DOHH2 (cell line): Measurements from ENCODE around the gene SQSTM1.

ENCODE experiments used
- H3F3A ChIP-seq: fragments of 200-600 bp; sonication (generic), shearing (Covaris generic); 2 replicates; pipeline ENCODE4 v1.6.0; 2016; ENCODE audit warnings: antibody characterized with exemption, mild to moderate bottlenecking; ENCODE audit not compliant: control insufficient read depth, insufficient read depth
- H3K27ac ChIP-seq: fragments of 200-600 bp; sonication (generic); 2 replicates; pipeline ENCODE4 v1.5.1; 2014; ENCODE audit warnings: low read depth, mild to moderate bottlenecking, low read length, moderate library complexity
- H3K27me3 ChIP-seq: fragments of 200-600 bp; sonication (generic); 2 replicates; pipeline ENCODE4 v1.6.1; 2014; ENCODE audit warnings: mild to moderate bottlenecking, low read length, mixed read lengths; ENCODE audit not compliant: control insufficient read depth
- H3K36me3 ChIP-seq: fragments of 200-600 bp; sonication (generic); 2 replicates; pipeline ENCODE4 v1.6.1; 2014; ENCODE audit warnings: mild to moderate bottlenecking, low read length, moderate library complexity, mixed read lengths; ENCODE audit not compliant: control insufficient read depth
- H3K4me1 ChIP-seq: fragments of 200-600 bp; sonication (generic); 2 replicates; pipeline ENCODE4 v1.6.1; 2014; ENCODE audit warnings: mild to moderate bottlenecking, low read length, mixed read lengths; ENCODE audit not compliant: control insufficient read depth
- H3K4me2 ChIP-seq: fragments of 200-600 bp; sonication (generic); 2 replicates; pipeline ENCODE4 v1.6.0; 2014; ENCODE audit warnings: mild to moderate bottlenecking, low read length, moderate library complexity
- H3K4me3 ChIP-seq: fragments of 200-600 bp; sonication (generic); 2 replicates; pipeline ENCODE4 v1.5.1; 2014; ENCODE audit warnings: mild to moderate bottlenecking, low read length, mixed read lengths
- H3K79me2 ChIP-seq: fragments of 200-600 bp; sonication (generic); 2 replicates; pipeline ENCODE4 v1.6.1; 2014; ENCODE audit warnings: mild to moderate bottlenecking, low read length, mixed read lengths; ENCODE audit not compliant: control insufficient read depth
- H3K9me2 ChIP-seq: fragments of 200-600 bp; sonication (generic); replicated peaks from 2 replicates; pipeline ENCODE4 v1.6.1; 2014; ENCODE audit warnings: mild to moderate bottlenecking, low read length, mixed read lengths; ENCODE audit not compliant: control insufficient read depth
- H3K9me3 ChIP-seq: fragments of 200-600 bp; sonication (generic); 2 replicates; pipeline ENCODE4 v1.6.1; 2014; ENCODE audit warnings: antibody characterized with exemption, low read length, mixed read lengths; ENCODE audit not compliant: control insufficient read depth, insufficient read depth
- H4K20me1 ChIP-seq: fragments of 200-600 bp; sonication (generic); 2 replicates; pipeline ENCODE4 v1.6.0; 2014; ENCODE audit warnings: low read depth, mild to moderate bottlenecking, antibody characterized with exemption, low read length, moderate library complexity; ENCODE audit not compliant: control insufficient read depth, insufficient read depth
- EZH2phosphoT487 ChIP-seq: fragments of 200-600 bp; sonication (generic); IDR thresholded peaks from 2 replicates; pipeline ENCODE4 v1.6.1; 2017; ENCODE audit warnings: borderline replicate concordance, mild to moderate bottlenecking, antibody characterized with exemption, low read length, moderate library complexity, mixed read lengths
- TF ChIP-seq, protein P1 (sequence below): fragments of 200-600 bp; sonication (generic); IDR thresholded peaks from one replicate; pipeline ENCODE4 v1.5.1; 2014; ENCODE audit warnings: antibody characterized with exemption, mild to moderate bottlenecking, low read depth, low read length; ENCODE audit not compliant: poor library complexity, severe bottlenecking

SQSTM1 gene

DNA sequence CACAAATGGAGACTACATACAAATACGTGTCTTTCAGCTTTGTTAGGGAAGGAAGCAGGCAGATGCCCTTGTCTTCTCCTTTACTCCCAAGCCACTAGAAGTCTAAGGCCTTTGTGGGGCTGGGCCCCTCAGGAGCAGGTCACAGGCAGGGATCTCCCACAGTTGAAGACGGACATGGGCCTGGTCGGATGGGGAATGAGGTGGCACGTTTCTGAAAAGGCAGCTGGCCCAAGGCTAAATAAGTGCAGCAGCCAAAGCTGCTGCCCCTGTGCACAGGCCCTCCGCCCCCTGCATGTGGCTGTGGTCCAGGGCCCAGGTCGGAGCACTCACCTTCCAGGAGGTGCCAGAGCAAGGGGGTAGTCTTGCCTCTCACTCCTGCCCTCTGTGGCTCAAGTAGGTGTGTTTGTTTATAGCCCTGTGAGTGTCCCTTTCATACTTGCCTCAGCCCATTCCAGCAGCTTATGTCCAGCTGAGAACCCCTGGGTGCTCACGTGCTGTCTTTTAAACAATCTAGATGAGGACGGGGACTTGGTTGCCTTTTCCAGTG lies 1.8 kb downstream of the SQSTM1 start:
- Histone ChIP-seq H3F3A (peaks cover 8% of the 10 kb centered on the region; the same call in 1 of the 2 replicates), H3K9me3 (no peaks in the 10 kb centered on the region), H3K27ac (no peak overlapping the region), H3K79me2 (peaks cover 27% of the 10 kb centered on the region), H3K4me3 (peak overlapping the region; percentile 75; the same call in 1 of the 2 replicates), H3K4me1 (peaks cover 37% of the 10 kb centered on the region), H4K20me1 (peaks cover 12% of the 10 kb centered on the region; the same call in 1 of the 2 replicates), H3K36me3 (peaks cover 49% of the 10 kb centered on the region), H3K9me2 (no peaks in the 10 kb centered on the region), H3K4me2 (peak overlapping the region; percentile 98), H3K27me3 (no peaks in the 10 kb centered on the region)
- TF ChIP-seq, protein P1, sequence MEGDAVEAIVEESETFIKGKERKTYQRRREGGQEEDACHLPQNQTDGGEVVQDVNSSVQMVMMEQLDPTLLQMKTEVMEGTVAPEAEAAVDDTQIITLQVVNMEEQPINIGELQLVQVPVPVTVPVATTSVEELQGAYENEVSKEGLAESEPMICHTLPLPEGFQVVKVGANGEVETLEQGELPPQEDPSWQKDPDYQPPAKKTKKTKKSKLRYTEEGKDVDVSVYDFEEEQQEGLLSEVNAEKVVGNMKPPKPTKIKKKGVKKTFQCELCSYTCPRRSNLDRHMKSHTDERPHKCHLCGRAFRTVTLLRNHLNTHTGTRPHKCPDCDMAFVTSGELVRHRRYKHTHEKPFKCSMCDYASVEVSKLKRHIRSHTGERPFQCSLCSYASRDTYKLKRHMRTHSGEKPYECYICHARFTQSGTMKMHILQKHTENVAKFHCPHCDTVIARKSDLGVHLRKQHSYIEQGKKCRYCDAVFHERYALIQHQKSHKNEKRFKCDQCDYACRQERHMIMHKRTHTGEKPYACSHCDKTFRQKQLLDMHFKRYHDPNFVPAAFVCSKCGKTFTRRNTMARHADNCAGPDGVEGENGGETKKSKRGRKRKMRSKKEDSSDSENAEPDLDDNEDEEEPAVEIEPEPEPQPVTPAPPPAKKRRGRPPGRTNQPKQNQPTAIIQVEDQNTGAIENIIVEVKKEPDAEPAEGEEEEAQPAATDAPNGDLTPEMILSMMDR, result no peak
- no peak for TF ChIP-seq EZH2phosphoT487

DNA sequence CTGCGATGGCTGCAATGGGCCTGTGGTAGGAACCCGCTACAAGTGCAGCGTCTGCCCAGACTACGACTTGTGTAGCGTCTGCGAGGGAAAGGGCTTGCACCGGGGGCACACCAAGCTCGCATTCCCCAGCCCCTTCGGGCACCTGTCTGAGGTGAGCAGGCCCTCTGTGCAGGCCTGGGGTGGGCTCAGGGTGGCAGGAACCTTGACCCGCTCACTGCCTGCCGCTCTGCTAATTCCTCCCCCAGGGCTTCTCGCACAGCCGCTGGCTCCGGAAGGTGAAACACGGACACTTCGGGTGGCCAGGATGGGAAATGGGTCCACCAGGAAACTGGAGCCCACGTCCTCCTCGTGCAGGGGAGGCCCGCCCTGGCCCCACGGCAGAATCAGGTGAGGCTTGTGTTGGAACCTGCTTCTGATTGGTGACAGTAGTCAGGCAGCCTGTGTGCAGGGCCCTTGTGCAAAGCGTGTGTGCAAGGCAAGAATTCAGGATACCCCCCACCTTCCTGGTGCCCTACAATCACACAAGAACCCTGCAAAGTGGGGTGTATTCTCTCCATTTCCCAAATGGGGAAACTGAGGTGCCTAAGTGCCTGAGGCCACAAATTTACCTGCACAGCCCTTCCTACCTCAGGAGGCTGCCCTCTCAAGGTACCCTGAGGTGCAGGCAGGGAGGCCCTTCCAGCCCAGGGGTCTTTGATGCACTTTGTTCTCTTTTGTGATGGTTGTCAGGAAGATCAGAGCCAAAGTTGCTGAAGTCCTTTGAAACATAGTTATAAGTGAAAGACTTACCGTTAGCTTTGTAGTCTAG lies 3.4 kb downstream of the SQSTM1 start:
- Histone ChIP-seq H3K4me1 (peaks cover 26% of the 10 kb centered on the region), H3K27me3 (no peaks in the 10 kb centered on the region), H3K27ac (no peak overlapping the region), H3K9me2 (no peaks in the 10 kb centered on the region), H3K36me3 (peaks cover 61% of the 10 kb centered on the region), H3K79me2 (peaks cover 27% of the 10 kb centered on the region), H3K4me3 (no peak overlapping the region), H4K20me1 (peaks cover 12% of the 10 kb centered on the region; the same call in 1 of the 2 replicates), H3K9me3 (no peaks in the 10 kb centered on the region), H3K4me2 (no peak overlapping the region), H3F3A (peaks cover 8% of the 10 kb centered on the region; the same call in 1 of the 2 replicates)
- no peak for TF ChIP-seq EZH2phosphoT487
- TF ChIP-seq, protein P1, result no peak

DNA sequence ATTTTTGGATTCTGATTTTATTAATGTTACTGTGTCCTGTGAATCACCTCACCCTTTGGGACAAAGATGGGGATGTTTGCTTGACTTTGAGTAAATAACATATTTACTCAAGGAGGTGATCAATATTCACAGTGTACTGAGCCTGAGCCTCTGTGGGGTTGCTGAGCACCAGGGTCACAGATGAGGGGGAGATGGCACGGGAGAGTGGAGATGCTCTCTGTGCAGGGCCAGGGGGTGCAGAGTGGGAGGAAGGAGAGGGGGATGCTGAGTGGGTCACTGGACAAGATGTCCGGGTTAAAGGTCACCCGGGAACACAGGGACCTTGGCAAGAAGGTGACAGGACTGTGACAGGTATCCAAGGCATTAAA lies 4.0 kb downstream of the SQSTM1 start:
- Histone ChIP-seq H3K36me3 (peaks cover 66% of the 10 kb centered on the region), H3K79me2 (peaks cover 27% of the 10 kb centered on the region), H3K4me3 (no peak overlapping the region), H3K27me3 (no peaks in the 10 kb centered on the region), H4K20me1 (peaks cover 12% of the 10 kb centered on the region; the same call in 1 of the 2 replicates), H3K4me2 (no peak overlapping the region), H3K9me2 (no peaks in the 10 kb centered on the region), H3K4me1 (peaks cover 20% of the 10 kb centered on the region), H3K27ac (no peak overlapping the region), H3F3A (peaks cover 5% of the 10 kb centered on the region; the same call in 1 of the 2 replicates), H3K9me3 (no peaks in the 10 kb centered on the region)
- TF ChIP-seq, protein P1, result no peak
- TF ChIP-seq EZH2phosphoT487, result no peak
